ENCODE results near the gene MTHFD1L.
"Not testable (repeated sequence)": the region's sequence is repeated elsewhere in the genome, so short reads cannot be mapped to it uniquely, and the experiment has no call there.

The MTHFD1L gene

GRCh38 chr6:151018911-151019782 is 153.6 kb downstream of the MTHFD1L start:
- no peak for DNase-seq

DNA sequence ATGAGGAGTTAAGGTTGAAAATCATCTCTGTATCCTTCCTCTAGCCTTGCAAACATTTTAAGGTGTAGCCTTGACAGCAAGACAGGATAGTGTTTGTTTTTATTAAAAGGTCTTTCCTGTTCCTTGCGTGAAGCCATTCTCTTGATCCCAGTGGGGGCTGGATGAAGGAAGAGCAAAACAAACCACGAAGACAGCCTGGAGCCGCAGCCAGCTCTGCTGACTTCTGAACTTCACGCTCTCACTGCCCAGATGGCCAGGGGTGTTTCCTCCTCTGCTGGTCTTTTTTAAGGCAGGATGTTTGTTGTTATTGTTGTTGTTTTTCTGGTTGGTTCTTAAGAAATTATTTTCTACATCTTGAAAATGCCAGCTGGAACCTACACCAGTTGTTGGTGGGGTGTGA is 156.4 kb downstream of the MTHFD1L start:
- DNase-seq, result no peak

- DNase-seq, result no peak
Observed at GRCh38 chr6:151022492-151022891, 157.0 kb downstream of the MTHFD1L start.

DNA sequence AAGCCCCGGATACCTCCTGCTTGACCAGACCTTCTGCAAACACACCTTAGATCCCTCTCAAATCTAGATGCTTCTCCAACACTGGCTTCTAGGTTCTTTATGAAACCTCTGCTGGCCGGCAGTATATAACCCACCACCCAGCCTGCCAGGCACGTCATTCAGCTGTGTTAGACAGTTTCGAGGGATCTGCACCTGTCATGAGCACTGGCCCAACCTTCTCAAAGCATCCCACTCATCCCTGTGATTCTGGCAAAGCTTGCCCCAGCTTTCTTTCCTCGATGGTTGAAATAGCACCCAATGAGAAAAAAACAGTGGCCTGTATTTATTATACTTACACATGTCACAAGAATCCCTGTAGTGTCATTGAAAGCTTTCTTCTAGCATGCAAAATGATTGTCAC is 157.8 kb downstream of the MTHFD1L start:
- no peak for DNase-seq

DNA sequence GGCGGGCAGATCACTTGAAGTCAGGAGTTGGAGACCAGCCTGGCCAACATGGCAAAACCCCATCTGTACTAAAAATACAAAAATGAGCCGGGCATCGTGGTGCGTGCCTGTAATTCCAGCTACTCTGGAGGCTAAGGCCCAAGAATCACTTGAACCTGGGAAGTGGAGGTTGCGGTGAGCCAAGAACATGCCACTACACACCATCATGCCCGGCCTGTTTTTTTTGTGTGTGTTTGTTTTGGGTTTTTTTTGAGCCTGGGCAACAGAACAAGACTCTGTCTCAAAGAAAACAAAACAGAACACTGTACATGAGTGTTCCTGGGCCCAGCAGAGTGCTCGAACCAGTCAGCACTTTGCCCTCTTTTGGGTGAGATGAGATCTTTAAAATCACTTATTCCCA is 159.1 kb downstream of the MTHFD1L start:
- no peak for DNase-seq

DNA sequence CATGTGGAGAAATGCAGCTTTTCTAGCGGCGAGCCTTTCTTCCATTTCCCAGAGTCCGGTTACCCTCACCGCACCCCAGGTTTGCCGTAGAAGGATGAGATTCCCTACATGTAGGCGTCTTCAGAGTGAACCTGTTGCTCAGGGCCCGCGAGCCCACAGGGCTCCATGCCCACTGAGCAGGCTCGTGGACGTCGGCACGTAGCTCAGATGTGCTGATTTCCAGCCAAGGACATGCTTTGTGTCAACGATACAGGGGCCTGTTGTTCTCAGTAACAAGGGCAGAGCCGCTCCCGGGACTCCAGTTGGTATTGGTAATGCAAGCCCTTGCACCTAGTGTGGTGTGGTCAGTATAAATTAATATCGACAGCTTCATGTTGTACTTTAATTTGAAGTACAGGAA is 159.6 kb downstream of the MTHFD1L start:
- no peak for DNase-seq

DNA sequence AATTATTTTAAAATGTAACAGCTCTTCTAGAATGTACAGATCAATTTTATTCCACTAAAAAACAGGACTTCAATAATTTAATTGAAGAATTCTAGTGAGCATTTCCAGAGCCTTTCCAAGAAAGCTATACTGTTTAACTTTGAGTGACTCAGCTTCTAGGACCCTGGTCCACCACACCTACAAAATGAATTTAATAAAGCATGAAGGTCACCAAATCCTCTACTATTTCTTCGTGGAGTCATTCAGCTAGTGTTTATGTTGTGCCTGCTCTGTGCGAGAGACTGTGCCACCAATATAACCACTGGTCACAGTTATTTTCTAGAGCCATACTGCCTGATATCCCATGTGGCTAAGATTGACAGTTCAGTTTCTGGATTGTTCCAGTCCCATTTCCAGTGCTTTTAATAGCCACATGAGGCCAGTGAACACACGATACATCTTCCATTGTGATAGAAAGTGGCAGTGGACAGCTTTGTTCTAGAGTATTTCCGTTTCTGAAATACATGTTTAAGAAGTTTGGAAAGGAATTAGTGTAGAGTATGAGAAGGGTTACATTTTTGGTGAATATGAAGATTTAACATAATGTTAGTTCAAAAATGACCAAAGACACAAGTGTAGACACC is 160.7 kb downstream of the MTHFD1L start:
- DNase-seq, result no peak

GRCh38 chr6:151027295-151027747 is 161.8 kb downstream of the MTHFD1L start:
- no peak for DNase-seq

- peak; percentile 5 for DNase-seq
Observed at GRCh38 chr6:151027936-151028838, 162.7 kb downstream of the MTHFD1L start.

GRCh38 chr6:151029970-151030369 is 164.5 kb downstream of the MTHFD1L start:
- no peak for DNase-seq

DNA sequence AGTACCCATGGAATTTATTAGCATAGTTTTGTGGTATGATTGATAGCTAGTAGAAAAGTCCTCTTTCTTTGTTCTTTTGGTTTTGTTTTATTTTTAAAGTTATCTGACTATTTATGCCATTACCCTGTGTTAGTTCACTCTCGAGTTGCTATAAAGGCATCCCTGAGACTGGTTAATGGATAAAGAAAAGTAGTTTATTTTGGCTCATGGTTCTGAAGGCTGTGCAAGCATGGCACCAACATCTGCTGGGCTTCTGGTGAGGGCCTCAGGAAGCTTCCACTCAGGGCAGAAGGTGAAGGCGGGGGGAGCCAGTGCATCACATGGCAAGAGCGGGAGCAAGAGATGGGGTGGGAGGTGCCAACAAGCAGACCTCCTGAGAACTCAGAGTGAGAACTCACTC is 166.5 kb downstream of the MTHFD1L start:
- no peak for DNase-seq

DNA sequence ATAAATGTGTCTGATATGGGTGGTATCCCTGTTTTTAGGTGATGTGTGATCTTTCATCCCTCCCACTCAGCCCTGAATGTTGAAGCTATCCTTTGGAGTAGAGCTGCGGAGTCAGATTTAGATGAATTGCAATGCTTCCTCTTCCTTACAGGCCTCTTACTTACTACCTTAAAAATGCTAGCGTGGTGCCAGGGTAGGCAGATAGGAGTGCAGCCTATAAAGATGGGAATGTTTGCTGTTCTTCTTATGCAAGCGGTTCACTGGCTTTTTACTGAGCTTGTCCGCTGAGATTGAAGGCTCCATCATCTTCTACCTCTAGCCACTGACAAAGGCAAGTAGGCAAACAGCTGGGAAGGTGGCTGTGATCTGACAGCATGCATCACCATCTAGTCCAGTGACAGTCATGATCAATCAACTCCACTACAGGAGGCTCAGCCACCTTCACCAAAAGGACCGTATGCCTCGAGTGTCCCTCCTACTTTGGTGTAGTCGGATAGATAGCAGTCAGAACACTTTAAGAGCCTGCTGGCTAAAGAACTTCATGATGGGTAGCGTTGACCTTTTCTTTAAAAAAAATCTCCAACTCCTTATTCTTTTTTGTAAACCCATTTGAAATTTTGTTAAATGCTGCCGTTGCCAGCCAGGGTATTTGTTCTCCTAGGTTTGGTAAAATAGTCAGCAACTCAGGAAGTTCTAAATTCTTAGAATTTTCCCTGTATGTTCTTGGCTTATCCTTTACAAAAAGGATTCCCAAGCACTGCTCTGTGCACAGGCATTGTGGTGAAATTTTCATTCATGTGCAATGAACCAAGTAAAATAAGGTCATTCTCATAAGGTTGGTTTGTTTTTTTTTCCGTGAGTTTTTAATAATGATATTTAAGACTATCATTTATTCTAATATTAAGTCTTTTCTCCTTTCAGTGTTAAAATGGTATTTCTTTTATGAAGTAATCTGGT is 169.6 kb downstream of the MTHFD1L start:
- DNase-seq, result no peak

DNA sequence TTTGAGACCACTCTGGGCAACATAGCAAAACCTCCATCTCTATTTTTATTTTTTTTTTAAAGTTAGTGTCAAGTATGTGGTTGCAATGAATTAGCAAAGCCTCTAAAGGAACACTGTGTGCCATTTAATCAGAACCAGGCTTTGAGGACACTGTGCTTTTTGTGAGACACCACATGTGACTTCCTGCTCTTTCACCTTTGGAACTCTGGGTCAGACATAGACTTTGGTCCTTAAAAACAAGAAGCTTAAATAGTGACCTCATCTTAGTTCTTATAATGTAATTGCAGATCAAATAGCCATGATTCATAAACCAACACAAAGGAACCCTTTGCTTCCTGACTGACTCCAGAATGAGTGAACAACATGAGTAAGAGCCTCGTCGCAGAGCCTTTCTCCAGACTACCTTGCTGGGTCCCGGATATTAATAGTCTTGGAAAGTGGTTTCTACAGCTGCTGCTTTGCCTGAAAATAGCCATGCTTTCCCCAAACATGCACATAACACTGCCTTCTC is 170.8 kb downstream of the MTHFD1L start:
- not testable (repeated sequence) for DNase-seq

- DNase-seq, result no peak
Observed at GRCh38 chr6:151036869-151037680, 171.6 kb downstream of the MTHFD1L start.

GRCh38 chr6:151038616-151039015 is 173.1 kb downstream of the MTHFD1L start:
- DNase-seq, result no peak

- DNase-seq, result peak; percentile 18
Observed at GRCh38 chr6:151040888-151041521, 175.5 kb downstream of the MTHFD1L start.

DNA sequence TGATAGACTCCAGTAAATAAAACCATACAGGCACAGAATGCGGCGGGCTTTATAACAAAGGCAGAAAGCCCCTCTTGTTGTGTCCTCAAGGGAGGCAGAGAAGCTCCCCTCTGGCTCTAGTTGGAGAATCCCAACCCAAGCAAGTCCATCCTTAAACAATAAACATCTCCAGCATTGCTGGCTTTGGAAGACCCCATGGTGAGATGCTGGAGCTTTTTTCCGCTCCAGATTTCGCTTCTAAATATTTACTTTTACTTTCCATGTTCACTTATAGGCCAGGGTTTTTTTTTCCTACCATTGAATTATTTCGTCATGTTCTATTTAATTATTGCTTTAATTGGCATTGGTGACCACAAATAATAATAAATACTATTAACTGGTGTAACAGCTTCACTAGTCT is 176.2 kb downstream of the MTHFD1L start:
- no peak for DNase-seq

- DNase-seq, result not testable (repeated sequence)
Observed at GRCh38 chr6:151042911-151043330, 177.4 kb downstream of the MTHFD1L start.

DNA sequence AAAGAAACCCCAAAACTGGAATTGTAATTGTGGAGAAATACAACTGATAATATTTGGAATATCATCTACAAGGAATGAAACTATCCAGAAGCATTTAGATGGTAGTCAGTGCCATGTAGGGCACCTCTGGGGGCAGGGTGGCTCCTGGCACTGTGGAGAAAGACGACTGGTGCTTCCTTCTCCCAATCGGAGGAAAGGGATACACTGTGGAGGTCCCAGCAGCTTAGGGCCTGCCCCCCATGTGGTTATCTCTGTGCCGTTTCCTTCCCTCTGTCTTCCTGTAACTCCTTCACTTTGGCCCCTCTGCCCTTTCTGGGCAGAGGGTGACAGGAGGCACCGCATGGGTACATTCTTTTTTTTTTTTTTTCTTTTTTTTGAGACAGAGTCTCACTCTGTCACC is 178.4 kb downstream of the MTHFD1L start:
- no peak for DNase-seq
